OCI-M1 (cell line): ENCODE measurements around the gene C1orf74.
A peak's percentile ranks its signal among the peaks of the same experiment; 100 is the strongest.

ENCODE experiments used
- DNase-seq: peaks from one replicate; lab custom pipeline; 2025; lab: John Stamatoyannopoulos, UW

The C1orf74 gene

GRCh38 chr1:209746451-209747165 lies 37.8 kb downstream of the C1orf74 start:
- peak; percentile 89 for DNase-seq

DNA sequence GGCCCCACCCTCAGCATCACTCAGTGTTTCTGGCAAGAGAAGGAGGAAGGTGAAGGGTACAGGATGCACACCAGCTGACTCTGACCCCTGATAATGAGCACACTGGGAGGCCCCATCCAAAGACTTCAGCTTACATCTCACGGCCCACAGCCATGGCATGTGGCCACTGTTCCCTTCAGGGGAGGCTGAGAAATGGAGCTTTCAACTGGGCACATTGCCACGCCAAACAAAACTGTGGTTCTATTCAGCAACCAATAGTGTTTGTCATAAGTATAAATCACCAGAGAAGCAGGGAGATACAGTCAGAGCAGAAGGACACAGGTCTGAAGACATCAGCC lies 41.2 kb downstream of the C1orf74 start:
- no peak for DNase-seq

DNA sequence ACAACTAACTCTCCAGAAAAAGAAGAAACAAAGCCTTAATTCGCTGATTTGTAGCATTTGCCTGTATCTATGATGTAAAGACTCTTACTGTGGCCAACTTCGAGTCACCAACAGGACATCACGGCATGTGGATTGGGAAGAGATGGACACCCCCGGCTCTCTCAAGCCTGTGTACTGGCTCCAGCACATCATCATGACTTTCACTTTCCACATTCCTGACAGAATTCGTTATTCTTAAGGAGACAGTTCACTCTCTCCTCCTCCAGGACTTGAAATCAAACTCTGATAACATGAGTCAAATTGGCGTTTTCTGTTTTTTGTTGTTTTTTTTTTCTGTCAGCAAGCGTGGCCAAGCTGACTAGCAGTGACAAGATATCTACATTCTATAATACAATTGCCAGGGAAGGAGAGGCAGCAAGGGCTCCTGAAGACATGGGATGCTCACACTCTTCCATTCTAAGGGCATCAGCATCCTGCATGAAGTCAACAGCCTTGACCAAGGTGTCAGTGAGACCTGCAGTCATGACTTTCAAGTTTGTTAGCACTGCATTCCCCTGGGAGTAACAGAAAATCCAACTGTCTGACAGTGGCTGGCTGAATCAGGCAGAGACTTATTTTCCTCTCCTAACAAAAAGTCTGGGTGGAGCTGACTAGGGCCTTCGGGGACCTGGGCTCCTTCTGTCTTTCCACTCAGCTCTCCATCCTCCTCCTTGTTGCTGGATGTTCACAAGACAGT lies 41.8 kb downstream of the C1orf74 start:
- DNase-seq = peak; percentile 17

DNA sequence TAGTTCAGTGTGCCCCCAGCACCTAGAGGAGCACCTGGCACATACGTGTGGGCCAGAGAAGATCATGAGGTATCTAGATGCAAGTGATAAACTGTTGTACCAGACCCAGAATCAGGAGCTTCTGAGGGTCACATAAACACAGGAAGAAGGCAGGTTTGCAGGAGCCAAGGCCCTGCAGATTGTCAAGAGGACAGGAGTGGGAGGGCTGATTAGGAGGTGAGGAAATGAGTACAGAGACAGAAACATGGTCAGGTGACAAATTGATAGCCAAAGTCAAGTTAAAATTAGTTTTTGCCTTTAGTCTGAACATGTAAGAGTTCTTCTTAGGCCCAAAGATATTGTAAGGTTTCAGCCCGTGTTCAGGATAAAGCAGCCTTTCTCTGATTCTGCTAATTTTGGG lies 42.5 kb downstream of the C1orf74 start:
- DNase-seq = no peak

DNA sequence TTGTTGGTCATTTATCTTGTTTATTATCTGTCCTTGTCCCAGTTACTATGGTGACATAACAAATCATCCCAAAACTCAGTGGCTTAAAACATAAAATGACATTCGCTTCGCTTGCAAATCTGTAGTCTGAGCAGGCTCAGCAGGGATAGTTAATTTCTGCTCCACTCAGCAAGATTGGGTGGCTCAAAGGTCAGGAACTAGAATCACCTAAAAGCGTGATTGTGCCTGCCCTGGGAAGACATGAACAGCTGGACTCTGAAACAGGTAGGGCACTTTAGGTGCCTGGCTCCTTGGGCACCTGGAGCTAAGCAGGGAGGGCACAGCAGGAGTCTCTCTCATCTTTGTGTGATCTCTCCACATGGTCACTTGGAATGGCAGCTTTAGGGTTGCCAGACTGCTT lies 43.2 kb downstream of the C1orf74 start:
- no peak for DNase-seq

- no peak for DNase-seq
Observed at GRCh38 chr1:209738270-209738669, 46.1 kb downstream of the C1orf74 start.

DNA sequence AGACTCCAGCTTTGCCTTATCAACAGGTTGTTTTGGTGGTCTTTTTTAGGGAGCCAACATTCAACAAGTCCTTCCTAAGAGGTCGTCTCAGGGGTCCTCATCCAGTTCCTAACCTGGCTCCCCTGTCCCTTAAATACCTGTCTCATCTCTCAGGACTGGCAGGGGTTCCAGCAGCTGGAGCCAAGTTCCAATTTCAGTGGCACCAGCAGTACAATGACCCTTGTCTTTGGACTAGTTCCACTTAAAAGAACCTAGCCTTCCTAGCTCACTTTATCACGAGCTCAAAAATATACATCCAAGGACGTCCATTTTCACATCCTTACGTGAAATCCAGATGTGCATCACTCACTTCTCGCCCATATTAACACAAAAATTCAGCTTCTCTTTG lies 47.2 kb downstream of the C1orf74 start:
- no peak for DNase-seq

DNA sequence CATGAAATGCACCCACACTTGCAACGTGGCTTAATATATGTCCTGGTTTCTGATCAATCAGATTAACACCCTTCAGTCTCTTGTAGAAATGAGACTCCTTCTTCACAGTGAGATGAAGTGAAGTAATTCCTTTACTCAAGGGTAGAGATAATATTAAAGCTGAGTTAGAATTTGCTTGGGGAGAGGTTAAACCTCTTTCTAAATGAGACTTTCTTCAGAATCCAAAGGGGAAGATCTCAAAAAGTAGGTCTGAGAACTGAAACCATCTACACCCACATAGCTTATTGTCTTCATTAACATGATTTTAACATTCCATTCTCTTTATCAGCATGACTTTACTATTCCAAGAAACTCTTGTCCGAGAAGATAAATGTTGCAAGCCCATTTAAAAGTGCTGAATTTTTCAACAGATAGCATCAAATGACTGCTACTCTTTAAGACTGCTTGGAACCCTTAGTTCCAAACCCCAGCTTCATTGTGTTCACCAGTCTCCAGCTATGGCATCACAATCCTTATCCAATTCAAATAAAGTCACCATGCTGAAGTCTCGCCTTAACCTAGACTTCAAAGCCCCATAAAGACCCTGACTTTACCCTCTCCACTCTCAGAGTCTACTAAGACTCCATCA lies 47.8 kb downstream of the C1orf74 start:
- DNase-seq = peak; percentile 13

DNA sequence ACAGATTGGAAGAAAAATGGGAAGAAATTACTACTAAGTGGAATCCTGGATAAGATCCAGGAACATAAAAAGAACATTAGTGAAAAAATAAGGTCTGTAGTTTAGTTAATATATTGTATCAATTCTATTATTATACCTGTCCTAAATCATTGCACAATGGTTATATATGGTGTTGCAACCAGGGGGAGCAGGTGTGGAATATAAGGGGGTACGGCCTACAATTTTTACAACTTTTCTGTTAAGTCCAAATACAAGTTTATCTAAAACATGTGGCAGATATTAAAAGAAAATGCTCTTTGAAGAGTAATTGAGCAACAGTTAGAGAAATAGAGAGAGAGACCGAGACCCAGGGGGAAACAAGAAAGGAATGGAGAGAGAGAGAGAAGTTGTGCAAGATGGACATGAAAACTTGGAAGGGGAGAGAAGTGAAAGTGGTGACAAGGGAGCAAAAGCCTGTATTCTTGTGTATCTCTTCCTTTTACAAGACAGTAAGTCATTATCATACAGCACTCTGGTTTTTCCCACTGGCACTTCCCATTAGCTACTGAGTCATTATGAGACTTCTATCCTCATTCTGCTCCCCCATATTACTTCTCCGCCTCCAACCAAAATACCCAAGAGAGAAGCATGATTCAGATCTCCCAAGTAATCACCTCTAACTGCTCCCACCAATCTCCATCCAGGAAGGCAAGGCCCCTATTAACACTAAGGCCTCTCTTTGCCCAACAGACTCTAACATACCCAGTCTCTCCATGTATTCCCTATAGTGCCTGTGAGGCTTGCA lies 50.8 kb downstream of the C1orf74 start:
- no peak for DNase-seq

DNA sequence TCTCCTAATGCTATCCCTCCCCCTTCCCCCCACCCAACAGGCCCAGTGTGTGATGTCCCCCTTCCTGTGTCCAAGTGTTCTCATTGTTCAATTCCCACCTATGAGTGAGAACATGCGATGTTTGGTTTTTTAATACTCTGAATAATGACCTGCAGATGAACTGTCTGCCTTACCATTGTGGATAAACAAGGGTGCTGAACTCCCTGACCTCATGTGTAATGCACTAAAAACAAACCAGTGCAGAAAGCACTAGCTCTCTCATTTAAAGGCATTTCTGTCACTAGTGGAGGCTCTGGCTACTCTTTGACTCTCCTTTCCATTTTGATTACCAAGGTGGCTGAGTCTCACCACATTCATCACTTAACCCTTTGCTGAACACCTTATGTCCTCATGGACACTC lies 51.6 kb downstream of the C1orf74 start:
- DNase-seq = no peak

DNA sequence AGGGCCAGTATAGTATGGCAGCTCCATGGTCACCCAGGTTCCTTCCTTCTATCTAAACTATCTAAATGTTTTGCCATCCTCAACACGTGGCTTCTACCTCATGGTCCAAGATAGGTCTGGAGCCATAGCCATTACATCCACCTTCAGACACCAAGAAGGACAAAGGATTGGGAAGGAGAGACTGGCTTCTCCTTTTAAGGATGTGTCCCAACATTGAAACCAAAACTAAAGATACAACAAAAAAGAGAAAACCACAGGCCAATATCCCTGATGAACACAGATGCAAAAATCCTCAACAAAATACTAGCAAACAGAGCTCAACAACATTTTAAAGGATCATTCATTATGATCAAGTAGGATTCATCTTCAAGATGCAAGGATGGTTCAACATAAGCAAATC lies 54.9 kb downstream of the C1orf74 start:
- DNase-seq = no peak
